GM12878 (cell line): ENCODE data around the gene PATL2. TPM values are rescaled to one million over a fixed set of nuclear protein-coding genes. Genes with fewer than 3 reads are reported as not detected.

Experiments
- BACH1 ChIP-seq: fragments of 450-650 bp; IDR thresholded peaks from 2 replicates; pipeline ENCODE4 v1.6.1; 2017; ENCODE audit warnings: mild to moderate bottlenecking, borderline replicate concordance
- BCL11A ChIP-seq: IDR thresholded peaks from 2 replicates; pipeline ENCODE4 v1.6.1; 2011; ENCODE audit warnings: low read depth, low read length
- E2F4 ChIP-seq: IDR thresholded peaks from 2 replicates; pipeline ENCODE4 v1.6.1; 2012; ENCODE audit warnings: low read depth, low read length, improper control_type of control experiment
- E4F1 ChIP-seq: fragments of 450-650 bp; IDR thresholded peaks from 2 replicates; pipeline ENCODE4 v1.6.1; 2018; ENCODE audit warnings: borderline replicate concordance, mild to moderate bottlenecking; ENCODE audit not compliant: partially characterized antibody
- EGR1 ChIP-seq, 2 experiments: IDR thresholded peaks; 1 replicate in 1 of 2; 2 replicates in 1 of 2; pipeline ENCODE4 v1.6.1; 2011 to 2012; ENCODE audit warnings: low read depth in 2 of 2, low read length in 2 of 2, borderline replicate concordance in 1 of 2, mild to moderate bottlenecking in 1 of 2, moderate library complexity in 1 of 2
- EP300 ChIP-seq, 2 experiments: fragments of 150-350 bp in 1 of 2; IDR thresholded peaks; 2 replicates each; pipeline ENCODE4 v1.6.1; 2011 to 2012; ENCODE audit warnings: low read depth in 2 of 2, low read length in 2 of 2, borderline replicate concordance in 1 of 2, improper control_type of control experiment in 1 of 2, inconsistent platforms in 1 of 2; ENCODE audit not compliant: control insufficient read depth in 1 of 2
- ETV6 ChIP-seq, 2 experiments: fragments of 450-650 bp in 1 of 2; IDR thresholded peaks in 1 of 2; conservative IDR thresholded peaks in 1 of 2; 2 replicates each; pipeline ENCODE4 v1.6.1; 2014; ENCODE audit warnings: antibody characterized with exemption in 1 of 2, borderline replicate concordance in 1 of 2, low read depth in 1 of 2, mild to moderate bottlenecking in 1 of 2, moderate library complexity in 1 of 2
- GABPA ChIP-seq: IDR thresholded peaks from 2 replicates; pipeline ENCODE4 v1.6.1; 2014; ENCODE audit warnings: antibody characterized with exemption, low read depth, mild to moderate bottlenecking, inconsistent platforms
- KDM1A ChIP-seq: fragments of 200-600 bp; sonication (generic); IDR thresholded peaks from 2 replicates; pipeline ENCODE4 v1.6.1; 2016; ENCODE audit warnings: borderline replicate concordance
- NFXL1 ChIP-seq: fragments of 450-650 bp; IDR thresholded peaks from 2 replicates; pipeline ENCODE4 v1.6.1; 2017; ENCODE audit warnings: antibody characterized with exemption, mild to moderate bottlenecking, borderline replicate concordance
- NFYB ChIP-seq: IDR thresholded peaks from 2 replicates; pipeline ENCODE4 v1.6.1; 2011; ENCODE audit warnings: low read depth, mild to moderate bottlenecking, low read length, improper control_type of control experiment, moderate library complexity; ENCODE audit not compliant: insufficient read depth
- PAX5 ChIP-seq: IDR thresholded peaks from 2 replicates; pipeline ENCODE4 v1.6.1; 2011; ENCODE audit warnings: low read depth, low read length, borderline replicate concordance
- PML ChIP-seq: IDR thresholded peaks from 2 replicates; pipeline ENCODE4 v1.6.1; 2012; ENCODE audit warnings: low read length, inconsistent platforms
- POLR2A ChIP-seq: IDR thresholded peaks from 2 replicates; pipeline ENCODE4 v1.6.1; 2011; ENCODE audit warnings: low read depth, mild to moderate bottlenecking, low read length
- RB1 ChIP-seq: fragments of 450-650 bp; formaldehyde crosslinking; IDR thresholded peaks from 2 replicates; pipeline ENCODE4 v1.6.1; 2017; ENCODE audit warnings: mild to moderate bottlenecking, borderline replicate concordance
- RCOR1 ChIP-seq: conservative IDR thresholded peaks from 2 replicates; pipeline ENCODE4 v1.6.1; 2012; ENCODE audit warnings: low read depth, low read length, improper control_type of control experiment
- REST ChIP-seq: IDR thresholded peaks from 2 replicates; pipeline ENCODE4 v1.6.1; 2012; ENCODE audit warnings: mild to moderate bottlenecking, low read depth, low read length
- RFX5 ChIP-seq: IDR thresholded peaks from 2 replicates; pipeline ENCODE4 v1.6.1; 2011; ENCODE audit warnings: low read depth, low read length, improper control_type of control experiment
- SIX5 ChIP-seq: IDR thresholded peaks from 2 replicates; pipeline ENCODE4 v1.6.1; 2011; ENCODE audit warnings: mild to moderate bottlenecking, low read depth, low read length, moderate library complexity; ENCODE audit not compliant: severe bottlenecking
- TBL1XR1 ChIP-seq: IDR thresholded peaks from 2 replicates; pipeline ENCODE4 v1.6.1; 2012; ENCODE audit warnings: low read depth, low read length, improper control_type of control experiment
- TCF12 ChIP-seq: IDR thresholded peaks from 2 replicates; pipeline ENCODE4 v1.6.1; 2011; ENCODE audit warnings: low read depth, mild to moderate bottlenecking, low read length
- ZNF274 ChIP-seq: IDR thresholded peaks from one replicate; pipeline ENCODE4 v1.8.0; 2011; ENCODE audit not compliant: insufficient read length, insufficient read depth
- polyA plus RNA-seq, 11 experiments: library from polyadenylated mRNA; depleted of rRNA in 4 of 11; unstranded in 6 of 11; stranded (reverse) in 5 of 11; fragments of >200 nt; fragmentation: Nextera tagmentation in 4 of 11; fragmentation: Illumina TruSeq in 1 of 11; extraction: Ambion mirVana in 4 of 11; extraction: Trizol in 1 of 11; gene quantifications; 1 replicate in 1 of 11; 2 replicates in 10 of 11; pipeline versions ENCODE4 v1.2.1 to v1.2.3, GENCODE V29; 2011 to 2016; ENCODE audit warnings: inconsistent platforms in 2 of 11, missing spikeins in 2 of 11, low read depth in 1 of 11
- total RNA-seq, 4 experiments: library from RNA; depleted of rRNA in 3 of 4; stranded (reverse); fragments of >200 nt in 3 of 4; fragmentation: Illumina TruSeq in 1 of 4; extraction: Trizol in 1 of 4; gene quantifications; 2 replicates each; pipeline versions ENCODE4 v1.2.1 to v1.2.3, GENCODE V29; 2013 to 2021

Gene PATL2
- total and polyA plus RNA-seq, 10 of the 15 experiments (the other 5 are each of a cell fraction or from before 2014, with no cell fraction given): 4.2 to 16.2 (median 12.1) TPM

- TF ChIP-seq KDM1A (no peak), TBL1XR1 (peak; percentile 70), PML (peak; percentile 99), RB1 (peak; percentile 71; the same call in 1 of the 2 replicates), EP300 (IDR thresholded peaks at IDR 0.05; ENCODE audit: borderline replicate concordance in 1 of 2, control insufficient read depth in 1 of 2, low read depth in 2 of 2, low read length in 2 of 2) (no peak; a peak in 1 of 4 replicates), NFYB (peak; percentile 99), PAX5 (peak; percentile 70), RFX5 (peak; percentile 100), BACH1 (no peak; the same call in none of the 2 replicates), E4F1 (no peak), REST (peak; percentile 61), ETV6 (conservative IDR thresholded peaks at IDR 0.05 in 1 of 2, IDR thresholded peaks at IDR 0.05 in 1 of 2; ENCODE audit: borderline replicate concordance in 1 of 2, low read depth in 1 of 2) (no peak), RCOR1 (0 out of 2 replicates have a peak, but pooled peaks have one; percentile 41), NFXL1 (no peak), BCL11A (no peak), E2F4 (peak; percentile 62), EGR1 (IDR thresholded peaks at IDR 0.05; ENCODE audit: borderline replicate concordance in 1 of 2, low read depth in 2 of 2, low read length in 2 of 2) (peak in 1 of 2 experiments; percentile 56; a peak in 1 of 3 replicates), SIX5 (peak; percentile 18), GABPA (no peak), TCF12 (peak; percentile 89; the same call in 1 of the 2 replicates), ZNF274 (no peak), POLR2A (peak; percentile 98)
Observed at GRCh38 chr15:44711096-44711742, at the start of gene PATL2, which contains the start of gene B2M (continued).
